ENCODE data around the gene OR10W1.

OR10W1 gene

GRCh38 chr11:58268142-58268541 lies at the start of gene OR10W1:
Gene OR10W1, minus strand, starts transcription at chr11:58268260. Its CDS starts 402 bp downstream, at chr11:58267858.
- no peak for DNase-seq

GRCh38 chr11:58316142-58316541 lies 48.1 kb upstream of the OR10W1 start:
- DNase-seq = no peak

GRCh38 chr11:58301576-58301975 lies 33.5 kb upstream of the OR10W1 start:
- no peak for DNase-seq

GRCh38 chr11:58292017-58292416 lies 24.0 kb upstream of the OR10W1 start:
- DNase-seq = no peak

GRCh38 chr11:58289266-58289665 lies 21.2 kb upstream of the OR10W1 start:
- DNase-seq = no peak

GRCh38 chr11:58286249-58286648 lies 18.2 kb upstream of the OR10W1 start:
- DNase-seq = no peak

- DNase-seq = no peak
These were observed 17.5 kb upstream of the OR10W1 start for GRCh38 chr11:58285483-58286040.

GRCh38 chr11:58276151-58276550 lies 8.1 kb upstream of the OR10W1 start:
- DNase-seq = no peak

- DNase-seq = no peak
These were observed 6.9 kb upstream of the OR10W1 start for GRCh38 chr11:58275002-58275401.

GRCh38 chr11:58259983-58260382 lies 8.1 kb downstream of the OR10W1 start:
- no peak for DNase-seq

- DNase-seq = no peak
These were observed 13.1 kb downstream of the OR10W1 start for GRCh38 chr11:58254936-58255335.

- DNase-seq = no peak
These were observed 24.1 kb downstream of the OR10W1 start for GRCh38 chr11:58243954-58244353.

GRCh38 chr11:58227956-58228615 lies 40.0 kb downstream of the OR10W1 start:
- DNase-seq = no peak

GRCh38 chr11:58222721-58223120 lies 45.3 kb downstream of the OR10W1 start:
- DNase-seq = no peak
